H1 (cell line): Measurements from ENCODE around the gene SLC25A36. TPM values are rescaled to one million over a fixed set of nuclear protein-coding genes. Genes with fewer than 3 reads are reported as not detected.
A peak's percentile ranks its signal among the peaks of the same experiment; 100 is the strongest.

Experiments used
- BCL11A ChIP-seq, 2 experiments: IDR thresholded peaks; one replicate each; pipeline ENCODE4 v1.6.1; 2011; ENCODE audit warnings: low read depth in 2 of 2, low read length in 2 of 2, mild to moderate bottlenecking in 2 of 2
- BRCA1 ChIP-seq: IDR thresholded peaks from 2 replicates; pipeline ENCODE4 v1.6.1; 2012; ENCODE audit warnings: low read depth, low read length, improper control_type of control experiment
- CREB1 ChIP-seq: IDR thresholded peaks from 2 replicates; pipeline ENCODE4 v1.6.1; 2012; ENCODE audit warnings: inconsistent platforms
- EP300 ChIP-seq, 2 experiments: IDR thresholded peaks; 1 replicate in 1 of 2; 2 replicates in 1 of 2; pipeline ENCODE4 v1.6.1; 2011 to 2012; ENCODE audit warnings: low read depth in 2 of 2, low read length in 2 of 2, mild to moderate bottlenecking in 2 of 2, borderline replicate concordance in 1 of 2, inconsistent platforms in 1 of 2, moderate library complexity in 1 of 2
- GABPA ChIP-seq: IDR thresholded peaks from 2 replicates; pipeline ENCODE4 v1.6.1; 2011; ENCODE audit warnings: mild to moderate bottlenecking, low read length, moderate library complexity, borderline replicate concordance; ENCODE audit not compliant: insufficient read depth
- GTF2F1 ChIP-seq: IDR thresholded peaks from 2 replicates; pipeline ENCODE4 v1.6.1; 2012; ENCODE audit warnings: low read depth, low read length, improper control_type of control experiment, borderline replicate concordance
- HDAC6 ChIP-seq: IDR thresholded peaks from one replicate; pipeline ENCODE4 v1.7.1; 2012; ENCODE audit warnings: low read depth, mild to moderate bottlenecking, inconsistent platforms, low read length, moderate library complexity
- JUN ChIP-seq: IDR thresholded peaks from 2 replicates; pipeline ENCODE4 v1.6.1; 2011; ENCODE audit warnings: low read depth, mild to moderate bottlenecking, improper control_type of control experiment, low read length
- NRF1 ChIP-seq: IDR thresholded peaks from 2 replicates; pipeline ENCODE4 v1.6.1; 2011; ENCODE audit warnings: mild to moderate bottlenecking, low read depth, low read length, improper control_type of control experiment
- POLR2A ChIP-seq, 2 experiments: IDR thresholded peaks; 1 replicate in 1 of 2; 2 replicates in 1 of 2; pipeline ENCODE4 v1.6.1; 2011; ENCODE audit warnings: low read depth in 2 of 2, low read length in 2 of 2, mild to moderate bottlenecking in 2 of 2; ENCODE audit errors: control extremely low read depth in 1 of 2
- POU5F1 ChIP-seq: IDR thresholded peaks from 2 replicates; pipeline ENCODE4 v1.6.1; 2011; ENCODE audit warnings: low read depth, mild to moderate bottlenecking, low read length, moderate library complexity
- RBBP5 ChIP-seq: IDR thresholded peaks from 2 replicates; pipeline ENCODE4 v1.7.1; 2012; ENCODE audit warnings: low read depth, mild to moderate bottlenecking, inconsistent platforms, low read length, moderate library complexity, borderline replicate concordance
- SAP30 ChIP-seq: fragments of 300-600 bp; sonication (generic); IDR thresholded peaks from 2 replicates; pipeline ENCODE4 v1.7.1; 2012; ENCODE audit warnings: low read length, moderate library complexity, mild to moderate bottlenecking, inconsistent platforms; ENCODE audit not compliant: insufficient read depth, insufficient replicate concordance
- SIN3A ChIP-seq, 2 experiments: IDR thresholded peaks in 1 of 2; conservative IDR thresholded peaks in 1 of 2; 2 replicates each; pipeline ENCODE4 v1.6.1; 2011 to 2012; ENCODE audit warnings: low read length in 2 of 2, improper control_type of control experiment in 1 of 2, low read depth in 1 of 2, mild to moderate bottlenecking in 1 of 2
- SIRT6 ChIP-seq: IDR thresholded peaks from one replicate; pipeline ENCODE4 v1.7.1; 2012; ENCODE audit warnings: low read length, inconsistent platforms
- SP4 ChIP-seq: IDR thresholded peaks from 2 replicates; pipeline ENCODE4 v1.6.1; 2012; ENCODE audit warnings: low read length, inconsistent platforms
- SRF ChIP-seq: IDR thresholded peaks from 2 replicates; pipeline ENCODE4 v1.6.1; 2011; ENCODE audit warnings: mild to moderate bottlenecking, low read depth, low read length, moderate library complexity
- SUZ12 ChIP-seq: fragments of 200-600 bp; sonication (generic); IDR thresholded peaks from 2 replicates; pipeline ENCODE4 v1.6.1; 2012; ENCODE audit warnings: mild to moderate bottlenecking, inconsistent platforms, low read length, moderate library complexity, mixed read lengths
- TAF1 ChIP-seq: IDR thresholded peaks from 2 replicates; pipeline ENCODE4 v1.6.1; 2011; ENCODE audit warnings: mild to moderate bottlenecking, low read depth, low read length
- TCF12 ChIP-seq: IDR thresholded peaks from 2 replicates; pipeline ENCODE4 v1.6.1; 2011; ENCODE audit warnings: low read depth, mild to moderate bottlenecking, low read length
- TEAD4 ChIP-seq: IDR thresholded peaks from 2 replicates; pipeline ENCODE4 v1.6.1; 2012; ENCODE audit warnings: low read depth, low read length, inconsistent platforms, mixed read lengths
- polyA plus RNA-seq, 7 experiments: library from polyadenylated mRNA; depleted of rRNA in 3 of 7; stranded (reverse) in 5 of 7; unstranded in 2 of 7; fragments of >200 nt in 5 of 7; fragments of 200-250 nt in 2 of 7; gene quantifications; 1 replicate in 5 of 7; 2 replicates in 1 of 7; 4 replicates in 1 of 7; pipeline versions ENCODE4 v1.2.1 to v1.2.3, GENCODE V29; 2011 to 2013; ENCODE audit warnings: missing spikeins in 2 of 7, mixed read lengths in 2 of 7
- total RNA-seq: library from RNA; stranded (reverse); fragmentation: NEBNext Ultra II Directional; extraction: Animal tissue kit (Norgen Biotek cat#: 25700); gene quantifications from 2 replicates; pipeline ENCODE4 v1.2.1, GENCODE V29; 2021
- TF ChIP-seq, protein P1 (sequence below): IDR thresholded peaks from 2 replicates; pipeline ENCODE4 v1.6.1; 2012; ENCODE audit warnings: inconsistent platforms
- TF ChIP-seq, protein P2 (sequence below): IDR thresholded peaks from 2 replicates; pipeline ENCODE4 v1.6.1; 2011; ENCODE audit warnings: low read depth, mild to moderate bottlenecking, low read length; ENCODE audit not compliant: insufficient read depth

The SLC25A36 gene
- total and polyA plus RNA-seq, 2 of the 8 experiments (the other 6 are each of a cell fraction or from before 2014, with no cell fraction given): 42.9 to 71.8 TPM

DNA sequence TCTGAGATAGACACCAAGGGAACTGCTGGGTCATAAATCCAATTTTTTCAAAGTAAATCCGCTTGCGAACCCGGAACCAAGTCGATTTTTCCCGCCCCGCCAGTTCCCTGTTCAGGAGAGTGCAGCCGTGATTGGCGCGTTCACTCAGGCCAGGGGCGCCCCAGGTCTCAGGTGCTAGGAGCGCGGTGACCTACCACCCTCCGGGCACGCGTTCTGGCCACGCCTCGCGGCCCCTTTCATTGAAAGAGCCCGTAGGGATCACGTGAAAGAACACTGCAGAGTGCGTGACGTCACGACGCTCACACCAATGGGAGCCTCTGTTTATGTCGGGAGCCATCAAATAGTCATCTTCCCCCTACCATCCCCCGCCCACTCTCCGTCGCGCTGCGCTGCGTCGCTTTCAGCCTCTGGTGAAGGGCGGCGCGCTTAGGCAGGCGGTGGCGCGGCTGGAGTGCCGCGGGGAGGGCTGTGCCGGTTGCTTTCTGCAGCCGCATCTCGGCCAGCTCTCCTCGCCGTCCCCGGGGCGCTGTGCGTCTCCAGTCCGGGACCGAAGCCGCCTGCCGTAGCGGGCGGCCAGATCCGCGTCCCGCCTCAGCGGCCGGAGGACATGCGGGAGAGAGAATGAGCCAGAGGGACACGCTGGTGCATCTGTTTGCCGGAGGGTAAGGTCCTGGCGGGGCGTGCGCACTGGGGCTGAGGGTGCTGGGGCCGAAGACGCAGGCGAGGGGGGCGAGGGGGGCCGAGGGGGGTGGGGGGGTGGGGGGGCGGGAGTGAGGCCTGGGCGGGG, at the start of gene SLC25A36 (continued):
- TF ChIP-seq BCL11A (IDR thresholded peaks at IDR 0.05; ENCODE audit: low read depth in 2 of 2, low read length in 2 of 2): no peak
- TF ChIP-seq RBBP5: no peak; the same call in 1 of the 2 replicates
- TF ChIP-seq SRF: peak; percentile 31; the same call in 1 of the 2 replicates
- TF ChIP-seq JUN: 0 out of 2 replicates have a peak, but pooled peaks have one; percentile 24
- TF ChIP-seq, protein P1, sequence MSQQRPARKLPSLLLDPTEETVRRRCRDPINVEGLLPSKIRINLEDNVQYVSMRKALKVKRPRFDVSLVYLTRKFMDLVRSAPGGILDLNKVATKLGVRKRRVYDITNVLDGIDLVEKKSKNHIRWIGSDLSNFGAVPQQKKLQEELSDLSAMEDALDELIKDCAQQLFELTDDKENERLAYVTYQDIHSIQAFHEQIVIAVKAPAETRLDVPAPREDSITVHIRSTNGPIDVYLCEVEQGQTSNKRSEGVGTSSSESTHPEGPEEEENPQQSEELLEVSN: peak; percentile 98
- peak; percentile 97 for TF ChIP-seq CREB1
- no peak for TF ChIP-seq TEAD4
- peak; percentile 53; the same call in 1 of the 2 replicates for TF ChIP-seq SP4
- TF ChIP-seq SIN3A (conservative IDR thresholded peaks at IDR 0.05 in 1 of 2, IDR thresholded peaks at IDR 0.05 in 1 of 2; ENCODE audit: low read depth in 1 of 2, low read length in 2 of 2): peak in 1 of 2 experiments; percentile 54; a peak in 1 of 4 replicates
- no peak for TF ChIP-seq POU5F1
- peak; percentile 95 for TF ChIP-seq TAF1
- TF ChIP-seq, protein P2, sequence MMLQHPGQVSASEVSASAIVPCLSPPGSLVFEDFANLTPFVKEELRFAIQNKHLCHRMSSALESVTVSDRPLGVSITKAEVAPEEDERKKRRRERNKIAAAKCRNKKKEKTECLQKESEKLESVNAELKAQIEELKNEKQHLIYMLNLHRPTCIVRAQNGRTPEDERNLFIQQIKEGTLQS: 0 out of 2 replicates have a peak, but pooled peaks have one; percentile 22
- TF ChIP-seq POLR2A (IDR thresholded peaks at IDR 0.05; ENCODE audit: control extremely low read depth in 1 of 2, low read depth in 2 of 2, low read length in 2 of 2): peak; percentile 77 to 90
- TF ChIP-seq SAP30: no peak
- TF ChIP-seq SIRT6: no peak
- no peak for TF ChIP-seq SUZ12
- 0 out of 2 replicates have a peak, but pooled peaks have one; percentile 3 for TF ChIP-seq NRF1
- TF ChIP-seq BRCA1: no peak
- TF ChIP-seq EP300 (IDR thresholded peaks at IDR 0.05; ENCODE audit: borderline replicate concordance in 1 of 2, low read depth in 2 of 2, low read length in 2 of 2): peak in 1 of 2 experiments; percentile 31; a peak in 1 of 3 replicates
- TF ChIP-seq HDAC6: no peak
- TF ChIP-seq GABPA: no peak
- TF ChIP-seq TCF12: no peak
- TF ChIP-seq GTF2F1: 0 out of 2 replicates have a peak, but pooled peaks have one; percentile 51
